GM21619 (cell line): ENCODE results near the gene ATP10B.
A peak's percentile ranks its signal among the peaks of the same experiment; 100 is the strongest.

Experiments used
- ATAC-seq: cut with Tn5 transposase; IDR thresholded peaks from one replicate; pipeline ENCODE4 v1.9.1; 2021; ENCODE audit not compliant: unreplicated experiment

Gene ATP10B

GRCh38 chr5:160573318-160573717, 278.7 kb downstream of the ATP10B start:
- ATAC-seq: no peak

- no peak for ATAC-seq
Observed at GRCh38 chr5:160567031-160567705, 284.8 kb downstream of the ATP10B start.

- no peak for ATAC-seq
Observed at GRCh38 chr5:160565376-160565775, 286.6 kb downstream of the ATP10B start.

- ATAC-seq: no peak
Observed at GRCh38 chr5:160556846-160557245, 295.2 kb downstream of the ATP10B start.

GRCh38 chr5:160555971-160556631, 295.9 kb downstream of the ATP10B start:
- ATAC-seq: no peak

GRCh38 chr5:160555581-160555970, 296.4 kb downstream of the ATP10B start:
- no peak for ATAC-seq

- no peak for ATAC-seq
Observed at GRCh38 chr5:160550075-160550474, 301.9 kb downstream of the ATP10B start.

GRCh38 chr5:160548949-160549645, 302.9 kb downstream of the ATP10B start:
- no peak for ATAC-seq

- no peak for ATAC-seq
Observed at GRCh38 chr5:160547872-160548271, 304.1 kb downstream of the ATP10B start.

GRCh38 chr5:160547061-160547460, 304.9 kb downstream of the ATP10B start:
- ATAC-seq: no peak

GRCh38 chr5:160545832-160546231, 306.2 kb downstream of the ATP10B start:
- no peak for ATAC-seq

GRCh38 chr5:160543395-160543794, 308.6 kb downstream of the ATP10B start:
- ATAC-seq: no peak

GRCh38 chr5:160542840-160543239, 309.2 kb downstream of the ATP10B start:
- no peak for ATAC-seq

- ATAC-seq: no peak
Observed at GRCh38 chr5:160542281-160542680, 309.7 kb downstream of the ATP10B start.

GRCh38 chr5:160539431-160539830, 312.6 kb downstream of the ATP10B start:
- peak; percentile 50 for ATAC-seq

GRCh38 chr5:160537940-160538339, 314.1 kb downstream of the ATP10B start:
- peak; percentile 59 for ATAC-seq

GRCh38 chr5:160537116-160537515, 314.9 kb downstream of the ATP10B start:
- no peak for ATAC-seq

GRCh38 chr5:160534914-160535313, 317.1 kb downstream of the ATP10B start:
- no peak for ATAC-seq

GRCh38 chr5:160534125-160534524, 317.9 kb downstream of the ATP10B start:
- no peak for ATAC-seq

- no peak for ATAC-seq
Observed at GRCh38 chr5:160525471-160526261, 326.3 kb downstream of the ATP10B start.

- no peak for ATAC-seq
Observed at GRCh38 chr5:160524827-160525226, 327.2 kb downstream of the ATP10B start.
